Lower leg skin (tissue), 3 donors: ENCODE data around the gene PSMA4.

Experiments used
- POLR2A ChIP-seq, 2 donors: fragments of 450-650 bp; IDR thresholded peaks; one replicate each; pipeline ENCODE4 v1.6.1; 2016 to 2017; ENCODE audit warnings: antibody characterized with exemption in 2 of 2, mild to moderate bottlenecking in 1 of 2, moderate library complexity in 1 of 2
- TF ChIP-seq, protein P1 (sequence below), 3 donors: fragments of 450-650 bp; IDR thresholded peaks; one replicate each; pipeline ENCODE4 v1.5.1; 2016; ENCODE audit warnings: antibody characterized with exemption in 3 of 3, mild to moderate bottlenecking in 3 of 3, moderate library complexity in 2 of 3

DNA sequence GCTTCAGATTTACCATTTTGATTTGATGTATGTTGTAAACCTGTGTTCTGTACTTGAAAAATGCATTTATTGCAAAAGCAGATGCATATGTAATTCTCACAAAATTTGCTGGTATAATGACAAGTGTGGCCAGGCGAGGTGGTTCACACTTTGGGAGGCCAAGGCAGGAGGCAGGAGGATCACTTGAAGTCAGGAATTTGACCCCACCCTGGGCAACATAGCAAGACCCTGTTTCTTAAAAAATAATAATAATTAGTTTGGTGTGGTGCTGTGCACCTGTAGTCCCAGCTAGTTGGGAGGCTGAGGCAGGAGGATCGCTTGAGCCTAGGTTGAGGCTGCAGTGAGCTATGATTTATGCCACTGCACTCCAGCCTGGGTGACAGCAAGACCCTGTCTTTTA lies 37.6 kb upstream of the PSMA4 start:
- TF ChIP-seq, protein P1, sequence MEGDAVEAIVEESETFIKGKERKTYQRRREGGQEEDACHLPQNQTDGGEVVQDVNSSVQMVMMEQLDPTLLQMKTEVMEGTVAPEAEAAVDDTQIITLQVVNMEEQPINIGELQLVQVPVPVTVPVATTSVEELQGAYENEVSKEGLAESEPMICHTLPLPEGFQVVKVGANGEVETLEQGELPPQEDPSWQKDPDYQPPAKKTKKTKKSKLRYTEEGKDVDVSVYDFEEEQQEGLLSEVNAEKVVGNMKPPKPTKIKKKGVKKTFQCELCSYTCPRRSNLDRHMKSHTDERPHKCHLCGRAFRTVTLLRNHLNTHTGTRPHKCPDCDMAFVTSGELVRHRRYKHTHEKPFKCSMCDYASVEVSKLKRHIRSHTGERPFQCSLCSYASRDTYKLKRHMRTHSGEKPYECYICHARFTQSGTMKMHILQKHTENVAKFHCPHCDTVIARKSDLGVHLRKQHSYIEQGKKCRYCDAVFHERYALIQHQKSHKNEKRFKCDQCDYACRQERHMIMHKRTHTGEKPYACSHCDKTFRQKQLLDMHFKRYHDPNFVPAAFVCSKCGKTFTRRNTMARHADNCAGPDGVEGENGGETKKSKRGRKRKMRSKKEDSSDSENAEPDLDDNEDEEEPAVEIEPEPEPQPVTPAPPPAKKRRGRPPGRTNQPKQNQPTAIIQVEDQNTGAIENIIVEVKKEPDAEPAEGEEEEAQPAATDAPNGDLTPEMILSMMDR (IDR thresholded peaks at IDR 0.05), result no peak
- no peak for TF ChIP-seq POLR2A (IDR thresholded peaks at IDR 0.05)
